ENCODE results near the gene ATM.

DNA sequence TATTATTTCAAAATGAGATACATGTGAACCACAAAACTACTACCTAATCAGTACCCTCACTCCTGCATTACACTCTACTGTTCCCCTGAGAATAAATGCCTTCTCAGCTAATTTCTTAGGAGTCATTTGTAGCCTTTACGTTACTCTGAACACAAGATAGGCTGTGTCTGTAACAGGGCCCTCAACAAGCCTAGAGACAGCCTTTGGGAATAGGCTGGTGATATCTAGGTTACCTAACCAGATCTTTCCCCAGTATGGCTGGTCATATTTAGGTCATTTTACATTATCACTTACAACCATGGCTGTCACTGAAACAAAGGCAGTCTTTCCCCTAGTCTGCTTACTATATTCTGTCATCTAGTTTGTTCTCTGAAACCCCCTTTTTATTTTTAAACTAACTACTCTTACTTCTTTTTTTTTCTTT lies 14.2 kb downstream of the ATM start:
- TF ChIP-seq POLR2AphosphoS5 (IDR thresholded peaks at IDR 0.05; ENCODE audit: low read depth, low read length) = no peak
- no peak for TF ChIP-seq TAF1 (IDR thresholded peaks at IDR 0.05; ENCODE audit: low read depth, low read length)
